ENCODE measurements around the gene MCM10. TPM values are rescaled to one million over a fixed set of nuclear protein-coding genes. Genes with fewer than 3 reads are reported as not detected.
"Not testable (repeated sequence)": the region's sequence is repeated elsewhere in the genome, so short reads cannot be mapped to it uniquely, and the experiment has no call there.

The MCM10 gene
- total RNA-seq, 2 donors from 2014 or later: 0.27 TPM; not detected in 1

DNA sequence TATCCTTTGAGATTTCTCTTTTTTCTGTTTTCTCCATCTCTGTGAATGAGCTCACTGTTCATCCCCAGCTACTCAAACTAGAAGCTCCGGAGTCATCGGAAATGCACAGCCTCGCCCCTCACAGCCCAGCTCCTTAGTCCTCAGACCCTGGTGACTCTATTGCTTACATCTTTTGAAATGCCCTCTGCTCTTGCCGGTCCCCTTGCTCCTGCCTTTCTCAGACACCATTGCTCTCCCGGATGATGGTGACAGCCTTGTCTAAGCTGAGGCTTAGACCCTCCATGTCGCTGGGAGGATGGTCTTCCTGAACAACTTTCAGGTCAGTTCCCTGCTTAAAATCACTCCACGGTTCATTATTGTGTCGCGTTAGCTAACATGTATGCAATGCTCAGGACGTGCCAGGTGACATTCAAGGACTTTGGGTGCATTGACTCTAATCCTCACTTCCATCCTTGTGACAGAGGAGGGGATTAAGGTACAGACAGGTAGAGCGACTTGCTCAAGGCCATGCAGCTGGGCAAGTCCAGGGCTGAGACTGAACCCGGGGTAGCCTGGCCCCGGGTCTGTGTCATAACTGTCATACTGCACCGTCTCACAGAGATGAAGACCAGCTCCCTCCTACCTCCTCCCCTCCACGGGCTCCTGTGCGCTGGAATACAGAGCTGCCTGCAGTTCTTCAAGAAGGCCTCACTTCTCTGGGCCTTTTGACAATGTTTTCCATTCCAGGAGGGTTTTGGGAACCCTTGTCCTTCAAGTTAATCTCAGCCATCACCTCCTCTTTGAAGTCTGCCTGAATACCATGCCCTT, 77.1 kb downstream of the MCM10 start:
- Histone ChIP-seq H3K4me1 (ENCODE audit: control insufficient read depth in 1 of 2, low read depth in 2 of 2) (no peaks in the 10 kb centered on the region), H3K27me3 (replicated peaks; ENCODE audit: insufficient read depth) (no peaks in the 10 kb centered on the region), H3K9me3 (no peaks in the 10 kb centered on the region), H3K4me3 (no peak overlapping the region), H3K36me3 (no peaks in the 10 kb centered on the region), H3K27ac (no peak overlapping the region)
- TF ChIP-seq, protein P1, sequence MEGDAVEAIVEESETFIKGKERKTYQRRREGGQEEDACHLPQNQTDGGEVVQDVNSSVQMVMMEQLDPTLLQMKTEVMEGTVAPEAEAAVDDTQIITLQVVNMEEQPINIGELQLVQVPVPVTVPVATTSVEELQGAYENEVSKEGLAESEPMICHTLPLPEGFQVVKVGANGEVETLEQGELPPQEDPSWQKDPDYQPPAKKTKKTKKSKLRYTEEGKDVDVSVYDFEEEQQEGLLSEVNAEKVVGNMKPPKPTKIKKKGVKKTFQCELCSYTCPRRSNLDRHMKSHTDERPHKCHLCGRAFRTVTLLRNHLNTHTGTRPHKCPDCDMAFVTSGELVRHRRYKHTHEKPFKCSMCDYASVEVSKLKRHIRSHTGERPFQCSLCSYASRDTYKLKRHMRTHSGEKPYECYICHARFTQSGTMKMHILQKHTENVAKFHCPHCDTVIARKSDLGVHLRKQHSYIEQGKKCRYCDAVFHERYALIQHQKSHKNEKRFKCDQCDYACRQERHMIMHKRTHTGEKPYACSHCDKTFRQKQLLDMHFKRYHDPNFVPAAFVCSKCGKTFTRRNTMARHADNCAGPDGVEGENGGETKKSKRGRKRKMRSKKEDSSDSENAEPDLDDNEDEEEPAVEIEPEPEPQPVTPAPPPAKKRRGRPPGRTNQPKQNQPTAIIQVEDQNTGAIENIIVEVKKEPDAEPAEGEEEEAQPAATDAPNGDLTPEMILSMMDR (IDR thresholded peaks at IDR 0.05): no peak
- ATAC-seq (ENCODE audit: insufficient number of reproducible peaks, low FRiP score, low read depth) (no peak), DNase-seq (ENCODE audit: low spot score) (no peak)

DNA sequence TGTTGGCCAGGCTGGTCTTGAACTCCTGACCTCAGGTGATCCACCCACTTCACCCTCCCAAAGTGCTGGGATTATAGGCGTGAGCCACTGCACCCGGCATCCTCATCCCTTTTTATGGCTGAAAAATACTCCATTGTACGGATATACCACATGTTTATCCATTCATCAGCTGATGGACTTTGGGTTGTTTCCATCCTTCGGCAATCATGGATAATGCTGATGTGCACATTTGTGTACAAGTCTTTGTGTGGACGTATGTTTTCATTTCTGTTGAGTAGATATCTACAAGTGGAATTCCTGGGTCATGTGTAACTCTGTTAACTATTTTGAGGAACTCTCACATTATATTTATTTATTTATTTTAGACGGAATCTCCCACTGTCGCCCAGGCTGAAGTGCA, 78.6 kb downstream of the MCM10 start:
- TF ChIP-seq, protein P1 (IDR thresholded peaks at IDR 0.05): no peak
- no peak overlapping the region for H3K4me3 ChIP-seq
- no peak for ATAC-seq (ENCODE audit: insufficient number of reproducible peaks, low FRiP score, low read depth)
- H3K27ac ChIP-seq: no peak overlapping the region
- no peaks in the 10 kb centered on the region for H3K9me3 ChIP-seq
- DNase-seq (ENCODE audit: low spot score): no peak
- H3K27me3 ChIP-seq (replicated peaks; ENCODE audit: insufficient read depth): no peaks in the 10 kb centered on the region
- H3K4me1 ChIP-seq (ENCODE audit: control insufficient read depth in 1 of 2, low read depth in 2 of 2): no peaks in the 10 kb centered on the region
- H3K36me3 ChIP-seq: no peaks in the 10 kb centered on the region

DNA sequence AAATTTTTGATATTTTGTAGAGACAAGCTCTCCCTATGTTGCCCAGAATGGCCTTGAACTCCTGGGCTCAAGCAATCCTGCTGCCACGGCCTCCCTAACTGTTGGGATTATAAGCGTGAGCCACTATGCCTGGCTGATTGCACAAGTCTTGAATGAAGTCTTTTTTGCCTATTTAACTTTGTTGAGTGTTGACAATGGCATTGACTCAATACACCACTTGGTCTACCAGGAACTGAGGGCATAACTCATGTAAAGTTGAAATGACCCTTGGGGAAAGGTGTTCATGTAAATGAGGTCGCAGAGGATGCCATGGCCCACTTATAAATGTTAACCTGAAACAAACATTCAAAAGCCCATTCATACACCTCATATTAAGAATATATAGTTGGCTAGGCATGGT, 80.3 kb downstream of the MCM10 start:
- no peaks in the 10 kb centered on the region for H3K4me1 ChIP-seq (ENCODE audit: control insufficient read depth in 1 of 2, low read depth in 2 of 2)
- no peak for DNase-seq (ENCODE audit: low spot score)
- no peak overlapping the region for H3K27ac ChIP-seq
- ATAC-seq (ENCODE audit: insufficient number of reproducible peaks, low FRiP score, low read depth): no peak
- H3K9me3 ChIP-seq: no peaks in the 10 kb centered on the region
- H3K36me3 ChIP-seq: no peaks in the 10 kb centered on the region
- H3K4me3 ChIP-seq: no peak overlapping the region
- TF ChIP-seq, protein P1 (IDR thresholded peaks at IDR 0.05): no peak
- no peaks in the 10 kb centered on the region for H3K27me3 ChIP-seq (replicated peaks; ENCODE audit: insufficient read depth)

DNA sequence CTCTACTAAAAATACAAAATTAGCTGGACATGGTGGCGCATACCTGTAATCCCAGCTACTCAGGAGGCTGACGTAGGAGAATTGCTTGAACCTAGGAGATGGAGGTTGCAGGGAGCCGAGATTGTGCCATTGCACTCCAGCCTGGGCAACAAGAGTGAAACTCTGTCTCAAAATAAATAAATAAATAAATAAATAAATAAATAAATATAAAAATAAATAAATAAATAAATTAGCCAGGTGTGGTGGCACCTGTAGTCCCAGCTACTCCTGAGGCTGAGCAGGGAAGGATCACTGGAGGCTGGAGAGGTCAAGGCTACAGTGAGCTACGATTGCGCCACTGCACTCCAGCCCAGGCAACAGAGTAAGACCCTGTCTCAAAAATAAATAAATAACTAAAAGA, 80.9 kb downstream of the MCM10 start:
- ATAC-seq (ENCODE audit: insufficient number of reproducible peaks, low FRiP score, low read depth); H3K27me3 ChIP-seq (replicated peaks; ENCODE audit: insufficient read depth); H3K27ac ChIP-seq; DNase-seq (ENCODE audit: low spot score); H3K4me1 ChIP-seq (ENCODE audit: control insufficient read depth in 1 of 2, low read depth in 2 of 2); H3K9me3 ChIP-seq; H3K36me3 ChIP-seq; H3K4me3 ChIP-seq: not testable (repeated sequence)

DNA sequence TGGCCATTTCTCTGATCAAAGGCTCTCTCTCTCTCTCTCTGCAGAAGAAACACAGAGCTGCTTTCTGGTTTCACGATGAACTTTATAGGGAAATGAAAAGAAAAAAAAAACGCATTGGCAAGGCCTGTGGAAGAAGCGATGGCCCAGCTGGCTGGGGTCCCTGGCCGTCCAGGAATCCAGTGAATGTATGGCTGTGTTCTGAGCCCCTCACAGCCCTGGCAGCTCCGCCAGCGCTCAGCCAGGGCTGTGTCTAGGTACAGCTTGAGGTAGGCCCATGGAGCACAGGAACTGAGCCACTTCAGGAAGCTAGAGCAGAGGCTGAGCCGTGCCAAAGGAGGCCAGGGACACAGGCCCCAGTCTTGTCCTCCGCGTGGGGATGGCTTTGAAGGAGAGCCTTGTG, 85.9 kb downstream of the MCM10 start:
- no peaks in the 10 kb centered on the region for H3K4me1 ChIP-seq (ENCODE audit: control insufficient read depth in 1 of 2, low read depth in 2 of 2)
- H3K9me3 ChIP-seq: no peaks in the 10 kb centered on the region
- TF ChIP-seq, protein P1 (IDR thresholded peaks at IDR 0.05): no peak
- no peaks in the 10 kb centered on the region for H3K27me3 ChIP-seq (replicated peaks; ENCODE audit: insufficient read depth)
- H3K36me3 ChIP-seq: no peaks in the 10 kb centered on the region
- no peak overlapping the region for H3K4me3 ChIP-seq
- H3K27ac ChIP-seq: no peak overlapping the region
- ATAC-seq (ENCODE audit: insufficient number of reproducible peaks, low FRiP score, low read depth): no peak
- DNase-seq (ENCODE audit: low spot score): no peak

DNA sequence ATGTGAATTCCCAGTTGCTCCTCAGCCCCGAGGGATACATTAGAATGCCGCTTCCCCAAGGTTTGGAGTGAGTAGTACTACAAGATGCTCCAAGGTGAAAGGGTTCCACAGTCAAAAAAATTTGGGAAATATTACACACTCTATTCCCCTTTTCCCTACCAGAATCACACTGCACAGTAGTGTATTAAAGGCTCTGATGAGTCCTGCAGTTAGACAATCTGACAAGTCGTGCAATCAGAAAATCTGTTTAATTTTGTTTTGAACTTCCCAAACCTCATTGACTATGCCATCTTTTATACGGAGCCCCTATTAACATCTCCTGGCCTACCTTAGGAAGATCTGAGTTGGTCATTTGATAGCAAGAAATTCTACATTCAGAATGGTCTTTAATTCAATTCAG, 86.4 kb downstream of the MCM10 start:
- H3K4me1 ChIP-seq (ENCODE audit: control insufficient read depth in 1 of 2, low read depth in 2 of 2): no peaks in the 10 kb centered on the region
- DNase-seq (ENCODE audit: low spot score) (no peak), ATAC-seq (ENCODE audit: insufficient number of reproducible peaks, low FRiP score, low read depth) (no peak)
- no peaks in the 10 kb centered on the region for H3K9me3 ChIP-seq
- no peak overlapping the region for H3K4me3 ChIP-seq
- H3K36me3 ChIP-seq: no peaks in the 10 kb centered on the region
- H3K27me3 ChIP-seq (replicated peaks; ENCODE audit: insufficient read depth): no peaks in the 10 kb centered on the region
- TF ChIP-seq, protein P1 (IDR thresholded peaks at IDR 0.05): no peak
- no peak overlapping the region for H3K27ac ChIP-seq
